Transverse colon (tissue), 4 donors: ENCODE measurements around the gene CYTH4. TPM values are rescaled to one million over a fixed set of nuclear protein-coding genes. Genes with fewer than 3 reads are reported as not detected.

Experiments
- DNase-seq: peaks from one replicate; pipeline ENCODE4 v3.0.0-alpha.2; 2019
- H3K27ac ChIP-seq, 4 donors: fragments of 200-600 bp; sonication (generic); 2 replicates each; pipeline ENCODE4 v1.5.1; 2016 to 2018; ENCODE audit warnings: inconsistent platforms in 4 of 4
- H3K27me3 ChIP-seq: fragments of 200-600 bp; sonication (generic); 2 replicates; pipeline ENCODE4 v1.5.1; 2017; ENCODE audit warnings: inconsistent platforms
- H3K36me3 ChIP-seq, 4 donors: fragments of 200-600 bp; sonication (generic); 2 replicates each; pipeline ENCODE4 v1.5.1; 2017 to 2019; ENCODE audit warnings: inconsistent platforms in 4 of 4
- H3K4me1 ChIP-seq, 4 donors: fragments of 200-600 bp; sonication (generic); 2 replicates each; pipeline ENCODE4 v1.5.1; 2017 to 2020; ENCODE audit warnings: inconsistent platforms in 4 of 4
- H3K4me3 ChIP-seq, 4 donors: fragments of 200-600 bp; sonication (generic); 1 replicate in 1 of 4; 2 replicates in 3 of 4; pipeline versions ENCODE4 v1.5.1 to v1.6.1; 2017 to 2019; ENCODE audit warnings: inconsistent platforms in 4 of 4
- H3K9me3 ChIP-seq, 2 donors: fragments of 200-600 bp; sonication (generic); 2 replicates each; pipeline ENCODE4 v1.5.1; 2017 to 2019; ENCODE audit warnings: inconsistent platforms in 2 of 2
- EP300 ChIP-seq: sonication (generic); formaldehyde crosslinking; IDR thresholded peaks from one replicate; pipeline ENCODE4 v1.6.1; 2017; ENCODE audit warnings: antibody characterized with exemption, low read depth
- POLR2A ChIP-seq: fragments of 450-650 bp; IDR thresholded peaks from one replicate; pipeline ENCODE4 v1.6.1; 2016; ENCODE audit warnings: antibody characterized with exemption, mild to moderate bottlenecking, moderate library complexity
- POLR2AphosphoS5 ChIP-seq, 3 donors: sonication (generic); formaldehyde crosslinking; IDR thresholded peaks; one replicate each; pipeline ENCODE4 v1.6.1; 2016; ENCODE audit warnings: antibody characterized with exemption in 3 of 3
- WGBS, 2 donors: methylation state at CpG; one replicate each; pipeline ENCODE4 v1.1.5; 2018; ENCODE audit warnings: low coverage in 1 of 2; 5-methylcytosine and 5-hydroxymethylcytosine counted together
- in situ Hi-C, 4 donors: fragments of 200-750 bp; cut with MboI; loops; one replicate each; pipeline versions ENCODE4 v1.15.0 to v1.15.1; 2017; ENCODE audit warnings: low sequenced_read_pairs in 3 of 4, low pct_ligation_motif_present in 1 of 4, low pct_unique_long_range_greater_than_20kb in 1 of 4
- intact Hi-C: fragments of 100-400 bp; cut with DNase I; formaldehyde crosslinking; loops from one replicate; pipeline ENCODE4 v1.15.1; 2023; ENCODE audit warnings: low total_unique reads
- total RNA-seq, 4 donors: library from RNA; depleted of rRNA; stranded (reverse); fragments of >200 nt; gene quantifications; one replicate each; pipeline ENCODE4 v1.1.0, GENCODE V29; 2016
- TF ChIP-seq, protein P1 (sequence below), 5 experiments: fragments of 200-600 bp in 3 of 5; fragments of 450-650 bp in 2 of 5; sonication (generic) in 3 of 5; IDR thresholded peaks; 1 replicate in 2 of 5; 2 replicates in 3 of 5; pipeline ENCODE4 v1.5.1; 2016 to 2017; ENCODE audit warnings: antibody characterized with exemption in 5 of 5, inconsistent platforms in 3 of 5, mild to moderate bottlenecking in 2 of 5, moderate library complexity in 1 of 5

The CYTH4 gene
- total RNA-seq, 4 donors from 2014 or later: 1.4 to 26.9 (median 10.6) TPM

DNA sequence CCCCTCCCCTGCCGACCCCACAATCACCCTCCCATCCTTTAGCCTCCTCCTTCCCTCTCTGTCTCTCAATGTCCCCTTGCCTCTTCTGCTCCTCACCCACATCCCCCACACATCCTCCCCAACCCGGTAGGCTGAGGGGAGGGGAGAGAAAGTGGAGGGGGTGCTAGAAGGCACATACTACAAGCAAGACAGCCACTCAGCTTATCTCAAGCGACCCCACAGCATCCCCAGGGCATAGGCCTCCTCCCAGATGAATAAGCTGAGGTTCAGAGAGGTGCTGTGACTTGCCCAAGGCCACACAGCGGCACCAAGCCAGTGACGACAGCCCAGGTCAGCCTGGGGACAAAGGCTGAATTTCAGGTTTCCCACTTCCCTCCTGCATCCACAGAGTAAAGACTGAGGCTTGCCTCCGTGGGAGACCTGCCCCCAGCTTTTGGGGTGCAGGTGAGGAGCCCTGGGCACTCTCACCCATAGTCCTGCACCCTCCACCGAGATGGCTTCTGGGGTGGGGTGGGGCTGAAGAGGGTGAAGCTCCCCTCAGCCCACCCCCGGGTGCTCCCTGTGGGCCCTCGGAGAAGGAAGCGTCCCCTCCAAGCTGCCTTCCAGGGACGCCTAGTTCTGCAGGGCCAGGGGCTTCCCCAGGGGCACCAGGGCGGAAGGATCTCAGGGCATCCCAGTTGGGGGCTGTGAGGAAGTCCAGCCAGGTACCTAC is 38.8 kb upstream of the CYTH4 start:
- H3K27ac ChIP-seq: peak overlapping the region; percentile 74 to 77 (median 76)
- intact Hi-C loops: no loop called here

DNA sequence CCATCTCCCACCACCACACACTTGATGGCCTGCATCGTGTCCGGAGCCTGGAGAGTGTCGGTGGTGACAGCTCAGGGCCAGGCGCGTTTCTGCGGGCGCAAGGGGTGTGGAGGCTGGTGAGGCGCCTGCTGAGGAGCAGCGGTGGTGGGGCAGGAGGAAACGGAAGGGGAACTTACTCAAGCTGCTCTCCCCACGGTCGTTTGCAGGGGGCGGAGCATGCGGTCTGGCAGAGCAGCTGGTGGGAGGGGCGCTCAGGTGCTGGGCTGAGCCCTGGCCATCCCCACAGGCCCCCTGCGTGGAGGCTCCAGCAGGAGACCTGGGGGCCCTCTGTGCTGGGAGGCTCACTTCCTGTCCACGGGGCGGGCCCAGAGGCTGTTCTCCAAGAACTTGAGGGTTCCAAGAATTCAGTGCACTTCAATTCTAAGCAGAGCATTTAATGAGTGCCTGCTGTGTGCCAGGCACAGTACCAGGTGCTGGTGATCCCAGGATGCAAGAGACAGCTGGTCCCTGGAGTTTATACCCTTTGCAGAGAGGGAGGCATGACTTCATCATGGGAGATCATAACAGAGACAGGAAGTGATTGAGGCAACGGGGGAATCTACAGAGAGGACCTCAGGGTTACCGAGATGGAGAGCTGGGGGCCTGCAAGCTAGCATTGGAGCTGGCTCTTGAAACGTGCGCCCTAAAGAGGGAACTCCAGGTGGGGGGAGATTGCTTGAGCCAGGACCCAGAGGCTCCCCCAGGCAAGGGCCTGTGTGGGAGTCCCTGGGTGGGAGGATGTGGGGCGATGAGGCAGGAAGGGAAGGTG is 38.0 kb upstream of the CYTH4 start, which contains the start of gene RAC2:
RAC2 (minus strand) TSS at position 156 of the 808 bp plus-strand sequence; CDS start at position 35, 121 bp downstream.
- 13 to 18% methylated on average over 4 to 18 of the region's 23 CpGs for WGBS, 2 donors
- no peaks in the 10 kb centered on the region for H3K9me3 ChIP-seq
- H3K36me3 ChIP-seq: no peaks in the 10 kb centered on the region
- intact Hi-C loops: no loop called here
- H3K27ac ChIP-seq: peak within 1 kb of the TSS; percentile 74 to 77 (median 76)
- TF ChIP-seq POLR2A (peak; percentile 51), POLR2AphosphoS5 (IDR thresholded peaks at IDR 0.05) (peak in 2 of 3 donors; percentile 59 to 70), EP300 (no peak)
- TF ChIP-seq, protein P1, sequence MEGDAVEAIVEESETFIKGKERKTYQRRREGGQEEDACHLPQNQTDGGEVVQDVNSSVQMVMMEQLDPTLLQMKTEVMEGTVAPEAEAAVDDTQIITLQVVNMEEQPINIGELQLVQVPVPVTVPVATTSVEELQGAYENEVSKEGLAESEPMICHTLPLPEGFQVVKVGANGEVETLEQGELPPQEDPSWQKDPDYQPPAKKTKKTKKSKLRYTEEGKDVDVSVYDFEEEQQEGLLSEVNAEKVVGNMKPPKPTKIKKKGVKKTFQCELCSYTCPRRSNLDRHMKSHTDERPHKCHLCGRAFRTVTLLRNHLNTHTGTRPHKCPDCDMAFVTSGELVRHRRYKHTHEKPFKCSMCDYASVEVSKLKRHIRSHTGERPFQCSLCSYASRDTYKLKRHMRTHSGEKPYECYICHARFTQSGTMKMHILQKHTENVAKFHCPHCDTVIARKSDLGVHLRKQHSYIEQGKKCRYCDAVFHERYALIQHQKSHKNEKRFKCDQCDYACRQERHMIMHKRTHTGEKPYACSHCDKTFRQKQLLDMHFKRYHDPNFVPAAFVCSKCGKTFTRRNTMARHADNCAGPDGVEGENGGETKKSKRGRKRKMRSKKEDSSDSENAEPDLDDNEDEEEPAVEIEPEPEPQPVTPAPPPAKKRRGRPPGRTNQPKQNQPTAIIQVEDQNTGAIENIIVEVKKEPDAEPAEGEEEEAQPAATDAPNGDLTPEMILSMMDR (IDR thresholded peaks at IDR 0.05): no peak
- in situ Hi-C loops: no loop called here
- peak within 1 kb of the TSS; percentile 7 to 50 (median 37) for H3K4me3 ChIP-seq
- H3K4me1 ChIP-seq: peaks cover 0 to 17% (median 8%) of the 10 kb centered on the region in 4 donors
- DNase-seq: peak; percentile 92
- peaks cover 4% of the 10 kb centered on the region for H3K27me3 ChIP-seq

More for the DNA sequence above, 38.8 kb upstream of the CYTH4 start:
- H3K9me3 ChIP-seq: no peaks in the 10 kb centered on the region
- H3K4me3 ChIP-seq: peak overlapping the region; percentile 7 to 50 (median 37)
- peaks cover 0 to 17% (median 8%) of the 10 kb centered on the region in 4 donors for H3K4me1 ChIP-seq
- peaks cover 2% of the 10 kb centered on the region for H3K27me3 ChIP-seq
- WGBS, 2 donors: 25% methylated on average over 11 of the region's 12 CpGs; no CpG with 5 or more reads in 1 of the 2 donors
- H3K36me3 ChIP-seq: no peaks in the 10 kb centered on the region
- DNase-seq: no peak
- TF ChIP-seq EP300: no peak
- no peak for TF ChIP-seq POLR2A
- no peak for TF ChIP-seq POLR2AphosphoS5 (IDR thresholded peaks at IDR 0.05)
- TF ChIP-seq, protein P1 (IDR thresholded peaks at IDR 0.05): no peak
- in situ Hi-C loops: no loop called here

DNA sequence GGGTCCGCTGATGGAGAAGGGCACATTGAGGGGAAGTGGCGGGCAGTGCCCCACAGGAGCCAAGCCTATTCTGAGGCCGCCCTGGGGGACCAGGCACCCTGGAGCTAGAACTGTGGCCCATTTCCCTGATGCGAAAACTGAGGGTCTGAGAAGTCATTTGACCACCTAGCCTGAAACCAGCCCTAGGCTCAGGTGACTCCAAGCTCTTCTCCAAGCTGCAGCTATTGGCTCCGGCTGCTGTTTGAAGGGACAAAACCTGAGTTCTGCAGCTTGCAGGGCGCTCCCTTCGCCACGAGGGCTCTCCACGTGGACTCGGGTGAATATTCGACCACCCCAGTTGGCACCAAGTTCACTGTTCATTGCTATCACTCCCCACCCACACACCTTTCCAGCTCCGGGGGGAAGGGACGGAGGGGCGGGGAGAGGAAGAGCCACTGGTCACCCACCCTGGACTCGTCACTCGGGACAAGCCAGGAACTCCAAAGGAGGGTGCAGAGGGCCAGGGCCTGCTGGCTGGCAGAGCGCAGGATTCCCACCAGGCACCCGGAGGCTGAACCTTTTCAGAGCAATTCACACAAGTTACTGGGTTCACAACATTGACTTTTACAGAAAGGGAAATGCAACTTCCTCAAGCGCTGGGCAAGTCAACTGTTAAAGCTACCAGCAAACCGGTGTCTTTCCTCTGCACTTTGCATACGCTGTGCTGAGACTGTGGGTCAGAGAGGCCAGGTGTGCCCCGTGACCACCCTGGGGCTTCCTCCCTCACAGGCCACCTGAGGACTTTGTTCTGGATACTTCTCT is 37.2 kb upstream of the CYTH4 start:
- TF ChIP-seq, protein P1 (IDR thresholded peaks at IDR 0.05): no peak
- no peak for TF ChIP-seq POLR2A
- no peak for TF ChIP-seq POLR2AphosphoS5 (IDR thresholded peaks at IDR 0.05)
- no peak for TF ChIP-seq EP300
- H3K36me3 ChIP-seq: no peaks in the 10 kb centered on the region
- peak; percentile 68 for DNase-seq
- intact Hi-C loops: no loop called here
- peaks cover 0 to 17% (median 8%) of the 10 kb centered on the region in 4 donors for H3K4me1 ChIP-seq
- no peaks in the 10 kb centered on the region for H3K9me3 ChIP-seq
- 17 to 56% methylated on average over 1 to 22 of the region's 22 CpGs for WGBS, 2 donors
- peaks cover 4% of the 10 kb centered on the region for H3K27me3 ChIP-seq
- peak overlapping the region; percentile 74 to 77 (median 76) for H3K27ac ChIP-seq
- H3K4me3 ChIP-seq: no peak overlapping the region
- in situ Hi-C loops: no loop called here
